Kidney epithelial cell (primary cell): ENCODE results near the gene MORN5. TPM values are rescaled to one million over a fixed set of nuclear protein-coding genes. Genes with fewer than 3 reads are reported as not detected.
"Not testable (repeated sequence)": the region's sequence is repeated elsewhere in the genome, so short reads cannot be mapped to it uniquely, and the experiment has no call there.

Source experiments
- DNase-seq: peaks from one replicate; pipeline ENCODE4 v3.0.0-alpha.2; 2010; ENCODE audit warnings: low read depth
- H3K27me3 ChIP-seq: 2 replicates; pipeline ENCODE4 v1.6.0; 2011; ENCODE audit warnings: low read length; ENCODE audit not compliant: control insufficient read depth, insufficient read depth
- H3K36me3 ChIP-seq: 2 replicates; pipeline ENCODE4 v1.5.1; 2011; ENCODE audit warnings: low read length; ENCODE audit not compliant: control insufficient read depth, insufficient read depth
- H3K4me3 ChIP-seq: 2 replicates; pipeline ENCODE4 v1.5.1; 2011; ENCODE audit warnings: low read depth, mild to moderate bottlenecking, control low read depth, low read length
- CTCF ChIP-seq: IDR thresholded peaks from 2 replicates; pipeline ENCODE4 v1.5.1; 2011; ENCODE audit warnings: mild to moderate bottlenecking, moderate library complexity, low read length, control low read depth, inconsistent platforms; ENCODE audit not compliant: insufficient read depth, poor library complexity, severe bottlenecking
- total RNA-seq: library from RNA; depleted of rRNA; stranded (reverse); fragments of >200 nt; gene quantifications from 2 replicates; pipeline ENCODE4 v1.2.3, GENCODE V29; 2015

The MORN5 gene
- total RNA-seq, 1 donor from 2014 or later, result not detected

- TF ChIP-seq CTCF, result no peak
- H3K4me3 ChIP-seq, result no peak overlapping the region
- no peaks in the 10 kb centered on the region for H3K36me3 ChIP-seq
- no peaks in the 10 kb centered on the region for H3K27me3 ChIP-seq
- no peak for DNase-seq
Observed at GRCh38 chr9:122115176-122116035, 44.3 kb upstream of the MORN5 start.

GRCh38 chr9:122116040-122116439 lies 43.7 kb upstream of the MORN5 start:
- no peak for TF ChIP-seq CTCF
- Histone ChIP-seq H3K27me3 (no peaks in the 10 kb centered on the region), H3K4me3 (no peak overlapping the region), H3K36me3 (no peaks in the 10 kb centered on the region)
- DNase-seq, result no peak

- no peak for TF ChIP-seq CTCF
- H3K27me3 ChIP-seq, result no peaks in the 10 kb centered on the region
- DNase-seq, result no peak
- no peak overlapping the region for H3K4me3 ChIP-seq
- H3K36me3 ChIP-seq, result no peaks in the 10 kb centered on the region
Observed at GRCh38 chr9:122116448-122117173, 43.1 kb upstream of the MORN5 start.

- not testable (repeated sequence) for H3K36me3 ChIP-seq, H3K4me3 ChIP-seq, H3K27me3 ChIP-seq, DNase-seq
Observed at GRCh38 chr9:122117241-122117640, 42.5 kb upstream of the MORN5 start.

GRCh38 chr9:122118343-122119165 lies 41.2 kb upstream of the MORN5 start:
- no peak for TF ChIP-seq CTCF
- Histone ChIP-seq H3K4me3 (no peak overlapping the region), H3K27me3 (no peaks in the 10 kb centered on the region), H3K36me3 (no peaks in the 10 kb centered on the region)
- DNase-seq, result no peak

GRCh38 chr9:122119166-122119521 lies 40.6 kb upstream of the MORN5 start:
- no peak for TF ChIP-seq CTCF
- DNase-seq, result no peak
- H3K36me3 ChIP-seq, result no peaks in the 10 kb centered on the region
- H3K27me3 ChIP-seq, result peaks cover 2% of the 10 kb centered on the region
- no peak overlapping the region for H3K4me3 ChIP-seq
